WERI-Rb-1 (cell line): ENCODE measurements around the gene FCRL5.

ENCODE experiments used
- DNase-seq: peaks from one replicate; pipeline ENCODE4 v3.0.0-alpha.2; 2020
- H3K27ac ChIP-seq: fragments of 250-450 bp; sonication (Bioruptor Pico); 2 replicates; pipeline ENCODE4 v1.5.1; 2020; ENCODE audit warnings: mild to moderate bottlenecking, moderate library complexity
- H3K27me3 ChIP-seq: fragments of 250-450 bp; sonication (Bioruptor Pico); 2 replicates; pipeline ENCODE4 v1.5.1; 2021; ENCODE audit warnings: mild to moderate bottlenecking, low read depth, moderate library complexity; ENCODE audit not compliant: insufficient read depth, severe bottlenecking
- H3K36me3 ChIP-seq: fragments of 250-450 bp; sonication (Bioruptor Pico); 2 replicates; pipeline ENCODE4 v1.5.1; 2020; ENCODE audit warnings: mild to moderate bottlenecking, moderate library complexity
- H3K4me3 ChIP-seq: 2 replicates; pipeline ENCODE4 v1.5.1; 2011; ENCODE audit warnings: low read depth, mild to moderate bottlenecking, control low read depth, low read length
- H3K9me3 ChIP-seq: fragments of 250-450 bp; sonication (Bioruptor Pico); 2 replicates; pipeline ENCODE4 v1.5.1; 2021; ENCODE audit warnings: mild to moderate bottlenecking, moderate library complexity; ENCODE audit not compliant: severe bottlenecking
- CTCF ChIP-seq: IDR thresholded peaks from 2 replicates; pipeline ENCODE4 v1.5.1; 2011; ENCODE audit warnings: low read depth, mild to moderate bottlenecking, control low read depth, inconsistent platforms, low read length

FCRL5 gene

GRCh38 chr1:157512036-157512969, 40.0 kb downstream of the FCRL5 start:
- no peaks in the 10 kb centered on the region for H3K27me3 ChIP-seq
- H3K27ac ChIP-seq = peak overlapping the region; percentile 80
- H3K36me3 ChIP-seq = no peaks in the 10 kb centered on the region
- no peak overlapping the region for H3K4me3 ChIP-seq
- no peaks in the 10 kb centered on the region for H3K9me3 ChIP-seq
- no peak for TF ChIP-seq CTCF
- no peak for DNase-seq

- TF ChIP-seq CTCF = no peak
- no peak overlapping the region for H3K4me3 ChIP-seq
- H3K27ac ChIP-seq = peak overlapping the region; percentile 15
- H3K36me3 ChIP-seq = no peaks in the 10 kb centered on the region
- DNase-seq = no peak
- peaks cover 2% of the 10 kb centered on the region for H3K9me3 ChIP-seq
- H3K27me3 ChIP-seq = no peaks in the 10 kb centered on the region
These were observed 42.6 kb downstream of the FCRL5 start for GRCh38 chr1:157509546-157510232.

- Histone ChIP-seq H3K27me3 (no peaks in the 10 kb centered on the region), H3K9me3 (peaks cover 7% of the 10 kb centered on the region), H3K36me3 (no peaks in the 10 kb centered on the region), H3K4me3 (no peak overlapping the region), H3K27ac (no peak overlapping the region)
- DNase-seq = peak; percentile 91
- TF ChIP-seq CTCF = peak; percentile 98
These were observed 46.6 kb downstream of the FCRL5 start for GRCh38 chr1:157505481-157506272.

- DNase-seq = no peak
- no peak for TF ChIP-seq CTCF
These were observed 47.7 kb downstream of the FCRL5 start for GRCh38 chr1:157504646-157505045.

GRCh38 chr1:157499521-157499920, 52.8 kb downstream of the FCRL5 start:
- DNase-seq = no peak
- TF ChIP-seq CTCF = no peak
- Histone ChIP-seq H3K27ac (no peak overlapping the region), H3K27me3 (no peaks in the 10 kb centered on the region), H3K36me3 (no peaks in the 10 kb centered on the region), H3K4me3 (no peak overlapping the region), H3K9me3 (peaks cover 9% of the 10 kb centered on the region)

More at GRCh38 chr1:157504646-157505045, 47.7 kb downstream of the FCRL5 start:
- H3K9me3 ChIP-seq = peaks cover 7% of the 10 kb centered on the region
- H3K4me3 ChIP-seq = no peak overlapping the region
- no peaks in the 10 kb centered on the region for H3K36me3 ChIP-seq
- H3K27me3 ChIP-seq = no peaks in the 10 kb centered on the region
- no peak overlapping the region for H3K27ac ChIP-seq
